ENCODE data around the gene MPO.

MPO gene

DNA sequence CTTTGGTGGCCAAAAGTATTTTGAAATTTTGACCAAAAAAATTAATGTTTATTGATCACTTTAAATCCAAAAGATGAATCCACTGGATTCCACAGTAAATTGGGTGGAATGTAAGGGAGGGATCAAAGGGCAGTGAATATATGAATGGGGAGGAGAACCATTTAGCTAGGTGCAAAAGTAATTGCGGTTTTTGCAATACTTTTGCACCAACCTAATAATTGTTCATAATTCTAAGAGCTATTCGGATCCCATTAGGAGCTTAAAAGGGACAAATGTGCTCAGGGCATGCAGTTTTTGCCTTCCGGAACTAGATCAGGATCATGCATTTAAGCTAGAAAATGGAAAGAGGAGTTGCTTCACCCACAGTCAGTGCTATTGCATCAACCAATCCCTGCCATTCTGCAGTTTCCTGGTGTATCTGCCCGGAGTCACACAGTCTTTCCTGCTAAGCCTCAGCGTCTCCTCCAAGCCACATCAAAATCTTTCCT is 42.5 kb downstream of the MPO start, which contains the start of gene LPO:
Gene LPO, plus strand, starts transcription at position 438 of the 488 bp plus-strand sequence. CDS start 4,396 bp downstream, outside the sequence.
- H3K4me3 ChIP-seq = no peak within 1 kb of the TSS
- no peak within 1 kb of the TSS for H3K27ac ChIP-seq
- DNase-seq (ENCODE audit: low spot score) = no peak
- TF ChIP-seq, protein P1, sequence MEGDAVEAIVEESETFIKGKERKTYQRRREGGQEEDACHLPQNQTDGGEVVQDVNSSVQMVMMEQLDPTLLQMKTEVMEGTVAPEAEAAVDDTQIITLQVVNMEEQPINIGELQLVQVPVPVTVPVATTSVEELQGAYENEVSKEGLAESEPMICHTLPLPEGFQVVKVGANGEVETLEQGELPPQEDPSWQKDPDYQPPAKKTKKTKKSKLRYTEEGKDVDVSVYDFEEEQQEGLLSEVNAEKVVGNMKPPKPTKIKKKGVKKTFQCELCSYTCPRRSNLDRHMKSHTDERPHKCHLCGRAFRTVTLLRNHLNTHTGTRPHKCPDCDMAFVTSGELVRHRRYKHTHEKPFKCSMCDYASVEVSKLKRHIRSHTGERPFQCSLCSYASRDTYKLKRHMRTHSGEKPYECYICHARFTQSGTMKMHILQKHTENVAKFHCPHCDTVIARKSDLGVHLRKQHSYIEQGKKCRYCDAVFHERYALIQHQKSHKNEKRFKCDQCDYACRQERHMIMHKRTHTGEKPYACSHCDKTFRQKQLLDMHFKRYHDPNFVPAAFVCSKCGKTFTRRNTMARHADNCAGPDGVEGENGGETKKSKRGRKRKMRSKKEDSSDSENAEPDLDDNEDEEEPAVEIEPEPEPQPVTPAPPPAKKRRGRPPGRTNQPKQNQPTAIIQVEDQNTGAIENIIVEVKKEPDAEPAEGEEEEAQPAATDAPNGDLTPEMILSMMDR (IDR thresholded peaks at IDR 0.05) = no peak

DNA sequence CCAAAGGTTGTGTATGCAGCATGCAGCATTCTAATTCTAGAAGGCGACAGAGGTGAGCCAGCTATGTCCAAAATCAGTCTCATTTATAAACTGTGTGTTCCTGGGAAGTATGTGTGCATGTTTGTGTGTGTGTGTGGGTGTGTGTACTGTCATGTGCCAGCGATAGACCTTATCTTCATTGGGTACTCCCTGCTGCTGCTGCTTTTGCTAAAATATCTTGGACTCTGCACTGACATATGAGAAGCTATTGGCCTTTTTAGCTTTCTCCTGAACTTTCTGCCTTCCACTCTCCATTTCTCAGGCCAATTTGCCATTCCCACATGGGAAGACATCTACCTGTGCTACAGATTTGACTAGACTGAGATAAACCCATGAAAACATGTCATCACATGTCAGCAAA is 44.3 kb downstream of the MPO start:
- no peak overlapping the region for H3K27ac ChIP-seq
- TF ChIP-seq, protein P1 (IDR thresholded peaks at IDR 0.05) = no peak
- DNase-seq (ENCODE audit: low spot score) = no peak
- no peak overlapping the region for H3K4me3 ChIP-seq

DNA sequence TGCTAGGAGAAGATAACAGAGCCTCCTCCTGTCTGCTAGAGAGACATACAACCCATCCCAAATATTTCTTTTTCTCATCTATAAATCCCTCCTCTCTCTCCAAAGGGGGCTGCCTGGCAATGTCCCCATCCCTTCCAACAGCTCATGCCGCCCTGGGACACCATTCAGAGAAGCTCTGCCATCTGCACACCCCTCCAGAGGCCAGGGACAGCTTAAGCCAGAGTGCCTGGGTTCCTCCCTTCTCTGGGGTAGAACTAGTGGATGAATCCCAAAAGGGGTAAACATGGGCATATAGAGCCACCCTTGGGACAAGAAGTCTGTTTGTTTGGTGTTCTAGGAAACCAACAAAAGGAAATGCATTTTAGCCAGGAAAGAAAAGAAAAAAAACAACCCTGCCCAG is 44.9 kb downstream of the MPO start:
- no peak for DNase-seq (ENCODE audit: low spot score)
- TF ChIP-seq, protein P1 (IDR thresholded peaks at IDR 0.05) = no peak
- Histone ChIP-seq H3K4me3 (no peak overlapping the region), H3K27ac (no peak overlapping the region)

DNA sequence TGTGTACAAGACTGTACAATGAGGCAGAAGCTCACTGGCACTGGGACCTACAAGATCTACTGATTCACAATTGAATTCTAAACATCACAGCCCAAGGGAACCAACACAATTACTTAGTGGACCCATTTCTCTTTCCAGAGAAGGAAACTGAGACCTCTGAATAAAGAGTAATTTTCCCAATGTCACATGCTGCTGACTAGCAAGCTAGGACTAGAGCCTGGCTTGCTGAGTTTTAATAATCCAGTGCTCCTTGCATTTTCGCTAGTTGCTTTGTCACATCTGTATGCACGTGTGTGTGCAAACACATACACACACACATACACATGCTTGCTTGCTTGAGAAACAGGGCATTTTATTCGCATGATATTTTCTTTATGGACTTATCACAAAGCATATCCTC is 46.2 kb downstream of the MPO start:
- TF ChIP-seq, protein P1 (IDR thresholded peaks at IDR 0.05) = no peak
- peak; percentile 3 for DNase-seq (ENCODE audit: low spot score)
- no peak overlapping the region for H3K4me3 ChIP-seq

DNA sequence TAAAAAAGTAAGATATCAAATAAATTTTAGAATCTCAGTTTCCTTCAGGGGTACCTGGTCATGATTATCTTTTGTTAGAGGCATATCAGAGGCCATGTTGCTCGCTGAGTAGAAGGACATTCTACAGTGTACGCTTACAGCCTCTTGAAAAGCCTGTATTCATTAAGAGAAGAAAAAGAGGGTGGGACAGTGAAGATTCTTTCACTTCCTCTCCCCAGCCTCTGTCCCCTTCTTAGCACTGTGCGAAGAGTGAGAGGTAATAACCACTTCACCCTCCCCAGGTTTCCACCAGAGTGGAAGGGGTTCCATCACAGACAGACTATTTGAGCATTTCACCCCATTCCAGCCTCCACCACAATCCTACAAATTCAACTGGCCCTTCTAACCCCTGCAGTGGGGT is 47.2 kb downstream of the MPO start:
- no peak overlapping the region for H3K27ac ChIP-seq
- no peak for DNase-seq (ENCODE audit: low spot score)
- TF ChIP-seq, protein P1 (IDR thresholded peaks at IDR 0.05) = no peak

More for the DNA sequence above, 46.2 kb downstream of the MPO start:
- no peak overlapping the region for H3K27ac ChIP-seq

DNA sequence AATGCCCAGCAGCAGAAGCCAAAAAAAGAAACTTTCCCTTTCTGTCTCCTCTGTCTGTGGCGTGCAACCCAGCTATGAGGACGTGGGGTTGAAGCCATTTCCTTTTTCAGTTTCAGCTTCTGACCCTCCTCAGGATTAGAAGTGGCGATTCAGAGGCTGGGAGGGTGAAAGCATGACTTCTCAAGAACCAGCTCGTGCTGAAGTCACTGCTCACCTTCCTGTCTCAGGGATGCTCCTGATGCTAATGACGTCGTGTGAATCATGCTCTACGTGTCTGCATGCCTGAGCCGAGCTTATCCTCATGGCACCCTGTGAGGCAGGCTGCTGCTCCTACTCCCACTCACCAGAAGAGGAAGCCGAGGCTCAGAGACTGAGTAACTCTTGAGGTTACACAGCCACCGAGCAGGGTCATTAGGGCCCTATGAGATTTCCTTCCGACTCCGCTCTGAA is 48.0 kb downstream of the MPO start:
- Histone ChIP-seq H3K4me3 (no peak overlapping the region), H3K27ac (no peak overlapping the region)
- TF ChIP-seq, protein P1 (IDR thresholded peaks at IDR 0.05) = no peak
- peak; percentile 64 for DNase-seq (ENCODE audit: low spot score)

More for the DNA sequence above, 47.2 kb downstream of the MPO start:
- no peak overlapping the region for H3K4me3 ChIP-seq

DNA sequence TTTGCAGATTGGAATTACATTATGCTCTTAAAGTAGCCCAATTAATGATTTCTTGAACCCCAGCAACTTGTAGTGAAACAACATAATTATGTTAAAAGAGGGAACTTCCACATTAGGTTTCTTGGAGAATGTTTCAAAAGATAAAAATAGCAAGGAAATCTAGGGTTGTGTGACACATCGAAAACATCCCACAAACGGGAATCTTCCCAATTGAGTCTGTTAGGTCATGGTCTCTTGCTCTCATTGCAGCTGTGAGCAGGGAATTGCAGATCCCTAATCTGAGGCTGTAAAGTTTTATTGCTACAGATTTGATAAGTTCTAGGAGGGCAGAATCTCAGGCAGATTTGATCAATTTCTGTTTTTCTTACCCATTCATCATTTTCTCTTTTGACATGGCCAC is 49.1 kb downstream of the MPO start:
- Histone ChIP-seq H3K27ac (no peak overlapping the region), H3K4me3 (no peak overlapping the region)
- TF ChIP-seq, protein P1 (IDR thresholded peaks at IDR 0.05) = no peak
- DNase-seq (ENCODE audit: low spot score) = no peak

All from coronary artery (tissue), 2 donors.